SU-DHL-6 (cell line): Measurements from ENCODE around the gene TMCC2.

Experiments used
- H2AFZ ChIP-seq: fragments of 200-600 bp; sonication (generic); 2 replicates; pipeline ENCODE4 v1.6.1; 2014; ENCODE audit warnings: low read depth, mild to moderate bottlenecking, moderate library complexity, mixed read lengths, antibody characterized with exemption, low read length; ENCODE audit not compliant: severe bottlenecking
- H3F3A ChIP-seq: fragments of 200-600 bp; shearing (Covaris generic); 2 replicates; pipeline ENCODE4 v1.6.0; 2016; ENCODE audit warnings: antibody characterized with exemption, mild to moderate bottlenecking; ENCODE audit not compliant: insufficient read depth
- H3K27ac ChIP-seq: fragments of 200-600 bp; sonication (generic); 2 replicates; pipeline ENCODE4 v1.5.1; 2016; ENCODE audit warnings: low read depth, mild to moderate bottlenecking, low read length, moderate library complexity, mixed read lengths
- H3K27me3 ChIP-seq: fragments of 200-600 bp; sonication (generic), shearing (Covaris generic); 2 replicates; pipeline ENCODE4 v1.6.0; 2014; ENCODE audit warnings: mild to moderate bottlenecking, low read length
- H3K36me3 ChIP-seq: fragments of 200-600 bp; sonication (generic); 2 replicates; pipeline ENCODE4 v1.6.1; 2014; ENCODE audit warnings: mild to moderate bottlenecking, low read length, mixed read lengths
- H3K4me2 ChIP-seq: fragments of 300-600, 200-600 bp; shearing (Covaris generic), sonication (generic); 2 replicates; pipeline ENCODE4 v1.6.0; 2014; ENCODE audit warnings: low read length, low read depth, mild to moderate bottlenecking; ENCODE audit not compliant: poor library complexity, severe bottlenecking
- H3K4me3 ChIP-seq: fragments of 200-600 bp; sonication (generic); 2 replicates; pipeline ENCODE4 v1.5.1; 2014; ENCODE audit warnings: antibody characterized with exemption, low read length, mild to moderate bottlenecking, mixed read lengths; ENCODE audit not compliant: insufficient read depth, poor library complexity, severe bottlenecking
- H3K79me2 ChIP-seq: fragments of 200-600 bp; sonication (generic); 2 replicates; pipeline ENCODE4 v1.6.1; 2014; ENCODE audit warnings: mild to moderate bottlenecking, low read length, moderate library complexity; ENCODE audit not compliant: insufficient read depth
- H3K9ac ChIP-seq: fragments of 200-600 bp; sonication (generic); 2 replicates; pipeline ENCODE4 v1.7.0; 2014; ENCODE audit warnings: mild to moderate bottlenecking, low read length
- H3K9me2 ChIP-seq: fragments of 200-600 bp; sonication (generic); replicated peaks from 2 replicates; pipeline ENCODE4 v1.6.1; 2014; ENCODE audit warnings: low read length; ENCODE audit not compliant: insufficient read depth
- H3K9me3 ChIP-seq: fragments of 200-600 bp; sonication (generic); 2 replicates; pipeline ENCODE4 v1.6.1; 2014; ENCODE audit warnings: low read length, mixed read lengths; ENCODE audit not compliant: insufficient read depth
- H4K20me1 ChIP-seq: fragments of 200-600 bp; sonication (generic); 2 replicates; pipeline ENCODE4 v1.6.1; 2014; ENCODE audit warnings: low read depth, mild to moderate bottlenecking, antibody characterized with exemption, low read length, moderate library complexity, mixed read lengths
- CTCF ChIP-seq: fragments of 200-600 bp; sonication (generic); IDR thresholded peaks from one replicate; pipeline ENCODE4 v1.5.1; 2017; ENCODE audit warnings: antibody characterized with exemption, mild to moderate bottlenecking, low read length, moderate library complexity; ENCODE audit not compliant: insufficient read depth, poor library complexity, severe bottlenecking
- EZH2phosphoT487 ChIP-seq: fragments of 200-600 bp; sonication (generic), shearing (Covaris generic); conservative IDR thresholded peaks from 2 replicates; pipeline ENCODE4 v1.6.1; 2018; ENCODE audit warnings: mild to moderate bottlenecking, antibody characterized with exemption, low read length, moderate library complexity, mixed read lengths

TMCC2 gene

GRCh38 chr1:205226868-205227583 lies 720 bp upstream of the TMCC2 start:
- Histone ChIP-seq H3K9me2 (no peaks in the 10 kb centered on the region), H3K9ac (peak overlapping the region; percentile 49), H3K27me3 (no peaks in the 10 kb centered on the region; the same call in 1 of the 2 replicates), H3K4me3 (peak overlapping the region; percentile 54), H3K4me2 (peak overlapping the region; percentile 74), H2AFZ (peak overlapping the region; percentile 87), H3K9me3 (no peaks in the 10 kb centered on the region), H3K36me3 (no peaks in the 10 kb centered on the region), H3K27ac (no peak overlapping the region), H3K79me2 (no peaks in the 10 kb centered on the region), H4K20me1 (no peaks in the 10 kb centered on the region), H3F3A (no peaks in the 10 kb centered on the region)
- TF ChIP-seq EZH2phosphoT487 (no peak), CTCF (no peak)

GRCh38 chr1:205228093-205228521 lies 361 bp downstream of the TMCC2 start:
- Histone ChIP-seq H2AFZ (peak overlapping the region; percentile 84), H3K9ac (peak overlapping the region; percentile 40), H3K27ac (no peak overlapping the region)

GRCh38 chr1:205229399-205229871 lies 1.7 kb downstream of the TMCC2 start:
- Histone ChIP-seq H3K9me2 (no peaks in the 10 kb centered on the region), H3K4me2 (peak overlapping the region; percentile 96), H3K4me3 (no peak overlapping the region), H2AFZ (no peak overlapping the region), H3K27me3 (no peaks in the 10 kb centered on the region), H4K20me1 (no peaks in the 10 kb centered on the region), H3K36me3 (no peaks in the 10 kb centered on the region), H3K9ac (peak overlapping the region; percentile 40; the same call in 1 of the 2 replicates), H3K27ac (no peak overlapping the region), H3K9me3 (no peaks in the 10 kb centered on the region), H3F3A (no peaks in the 10 kb centered on the region), H3K79me2 (no peaks in the 10 kb centered on the region)
- TF ChIP-seq EZH2phosphoT487 (no peak), CTCF (no peak)

More at GRCh38 chr1:205228093-205228521, 361 bp downstream of the TMCC2 start:
- Histone ChIP-seq H3F3A (no peaks in the 10 kb centered on the region), H3K27me3 (no peaks in the 10 kb centered on the region), H3K9me2 (no peaks in the 10 kb centered on the region), H3K79me2 (no peaks in the 10 kb centered on the region), H3K9me3 (no peaks in the 10 kb centered on the region), H4K20me1 (no peaks in the 10 kb centered on the region), H3K4me2 (peak overlapping the region; percentile 96), H3K36me3 (no peaks in the 10 kb centered on the region), H3K4me3 (peak overlapping the region; percentile 77)
- no peak for TF ChIP-seq CTCF
- TF ChIP-seq EZH2phosphoT487: no peak
